Heart left ventricle (tissue), 16 donors: ENCODE results near the gene NXPH4. TPM values are rescaled to one million over a fixed set of nuclear protein-coding genes. Genes with fewer than 3 reads are reported as not detected.

ENCODE experiments used
- ATAC-seq, 4 donors: fragments of 200-7000 bp; cut with Tn5 transposase; one replicate each; pipeline ENCODE4 v1.9.1; 2020 to 2022; ENCODE audit warnings: moderate library complexity in 4 of 4, mild to moderate bottlenecking in 3 of 4, moderate number of reproducible peaks in 1 of 4
- DNase-seq, 5 donors: peaks; one replicate each; pipeline ENCODE4 v3.0.0-alpha.2; 2020
- H3K27ac ChIP-seq, 12 donors: fragments of 200-600 bp; sonication (generic) in 4 of 12; one replicate each; pipeline versions ENCODE4 v1.5.0 to v1.8.0; 2016 to 2022; ENCODE audit warnings: mild to moderate bottlenecking in 2 of 12
- H3K27me3 ChIP-seq, 9 donors: fragments of 200-600 bp; sonication (generic) in 2 of 9; one replicate each; pipeline versions ENCODE4 v1.5.1 to v1.8.0; 2016 to 2022; ENCODE audit warnings: mild to moderate bottlenecking in 3 of 9
- H3K36me3 ChIP-seq, 9 donors: fragments of 200-600 bp; sonication (generic) in 2 of 9; one replicate each; pipeline versions ENCODE4 v1.5.0 to v1.8.0; 2018 to 2022; ENCODE audit warnings: mild to moderate bottlenecking in 2 of 9
- H3K4me1 ChIP-seq, 12 donors: fragments of 200-600 bp; sonication (generic) in 4 of 12; one replicate each; pipeline versions ENCODE4 v1.5.0 to v1.8.0; 2016 to 2022; ENCODE audit warnings: mild to moderate bottlenecking in 3 of 12
- H3K4me3 ChIP-seq, 12 donors: fragments of 200-600 bp; sonication (generic) in 4 of 12; one replicate each; pipeline versions ENCODE4 v1.5.0 to v1.8.0; 2017 to 2022; ENCODE audit warnings: mild to moderate bottlenecking in 9 of 12, moderate library complexity in 4 of 12
- H3K9me3 ChIP-seq, 12 donors: fragments of 200-600 bp; sonication (generic) in 4 of 12; one replicate each; pipeline versions ENCODE4 v1.5.0 to v1.8.0; 2016 to 2022; ENCODE audit warnings: mild to moderate bottlenecking in 1 of 12
- POLR2A ChIP-seq, 2 donors: fragments of 450-650 bp; IDR thresholded peaks; one replicate each; pipeline ENCODE4 v1.6.1; 2017; ENCODE audit warnings: antibody characterized with exemption in 2 of 2, mild to moderate bottlenecking in 2 of 2, moderate library complexity in 2 of 2
- WGBS, 4 donors: extraction: QIAGEN DNeasy Blood & Tissue Kit in 2 of 4; methylation state at CpG; one replicate each; pipeline versions ENCODE4 v1.1.5 to v1.1.7; 2013 to 2018; 5-methylcytosine and 5-hydroxymethylcytosine counted together
- intact Hi-C, 10 donors: fragments of 100-400 bp; cut with DNase I; formaldehyde crosslinking; loops; one replicate each; pipeline versions ENCODE4 v1.11.1 to v1.14.2; 2022
- polyA plus RNA-seq, 2 donors: library from polyadenylated mRNA; stranded (reverse); fragments of 200-250 nt; gene quantifications; one replicate each; pipeline ENCODE4 v1.2.3, GENCODE V29; 2013
- total RNA-seq, 9 donors: library from RNA; depleted of rRNA in 2 of 9; stranded (reverse); fragments of >200 nt in 2 of 9; fragmentation: NEBNext Ultra II Directional in 3 of 9; extraction: Animal tissue kit (Norgen Biotek cat#: 25700) in 3 of 9; gene quantifications; one replicate each; pipeline versions ENCODE4 v1.1.0 to v1.2.4, GENCODE V29; 2016 to 2023
- TF ChIP-seq, protein P1 (sequence below), 12 donors: fragments of 200-600 bp; sonication (generic) in 4 of 12; IDR thresholded peaks; one replicate each; pipeline versions ENCODE4 v1.5.0 to v1.8.0; 2018 to 2022; ENCODE audit warnings: antibody characterized with exemption in 12 of 12, mild to moderate bottlenecking in 5 of 12
- donor health status: ischemic (EF 13 %, LVEDD 7.1; RV severe dilation, severe dysfunction).
- donor health status: healthy with polysubstance abuse.
- donor health status: DM: no; HTN: yes; CAD: no.
- donor health status: DM: no; HTN: no; CAD: no.
- donor health status: ischemic (EF 25% LVEDD 6.9; RV normal size, moderate dysfunction).
- donor health status: ischemic (EF 25% LVEDD 5.7; RV mildly dilated, moderate dysfunction).
- donor health status: healthy.
- donor health status: DM: yes; HTN: yes; CAD: no.
- donor health status: ischemic (EF 35%, LVEDD 5.7; RV mildly dilated, moderate dysfunction).
- donor health status: nonischemic (EF 11% LVEDD 7.7; RV severe dilation, severe dysfunction).
- donor health status: DM: yes; HTN: yes; CAD: no.
- donor health status: PGD.
- donor health status: ischemic (EF 29% LVEDD 5.4; RV normal size, mild dysfunction).
- donor health status: nonischemic (EF 23%, LVEDD 6.1; RV moderate dilation, normal function).

The NXPH4 gene
- total and polyA plus RNA-seq, 11 donors: 1.3 to 8.0 (median 3.0) TPM

DNA sequence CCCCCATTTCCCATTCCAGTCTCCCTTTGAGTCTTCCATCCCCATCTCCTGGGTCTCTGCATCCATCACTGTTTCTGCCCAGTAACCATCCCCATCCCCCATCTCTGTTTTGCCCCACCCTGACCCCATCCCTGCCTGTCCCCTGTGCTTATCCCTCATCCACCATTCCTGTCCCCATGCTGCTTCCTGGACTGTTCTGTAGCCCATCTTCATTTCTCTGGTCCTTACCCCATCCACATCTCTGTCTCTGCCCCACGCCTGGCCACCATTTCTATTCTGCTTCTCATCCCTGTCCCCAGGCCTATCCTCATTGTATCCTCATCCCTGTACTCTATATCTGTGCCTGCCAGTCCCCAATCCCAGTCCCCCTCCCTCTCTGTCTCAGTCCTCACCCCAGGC, 4.2 kb downstream of the NXPH4 start:
- DNase-seq (no peak), ATAC-seq (no peak)
- H3K4me3 ChIP-seq: no peak overlapping the region
- no peaks in the 10 kb centered on the region for H3K36me3 ChIP-seq
- H3K27me3 ChIP-seq: peaks cover 31 to 97% (median 86%) of the 10 kb centered on the region in 9 donors
- intact Hi-C loops: no loop called here
- no peak for TF ChIP-seq POLR2A (IDR thresholded peaks at IDR 0.05)
- TF ChIP-seq, protein P1, sequence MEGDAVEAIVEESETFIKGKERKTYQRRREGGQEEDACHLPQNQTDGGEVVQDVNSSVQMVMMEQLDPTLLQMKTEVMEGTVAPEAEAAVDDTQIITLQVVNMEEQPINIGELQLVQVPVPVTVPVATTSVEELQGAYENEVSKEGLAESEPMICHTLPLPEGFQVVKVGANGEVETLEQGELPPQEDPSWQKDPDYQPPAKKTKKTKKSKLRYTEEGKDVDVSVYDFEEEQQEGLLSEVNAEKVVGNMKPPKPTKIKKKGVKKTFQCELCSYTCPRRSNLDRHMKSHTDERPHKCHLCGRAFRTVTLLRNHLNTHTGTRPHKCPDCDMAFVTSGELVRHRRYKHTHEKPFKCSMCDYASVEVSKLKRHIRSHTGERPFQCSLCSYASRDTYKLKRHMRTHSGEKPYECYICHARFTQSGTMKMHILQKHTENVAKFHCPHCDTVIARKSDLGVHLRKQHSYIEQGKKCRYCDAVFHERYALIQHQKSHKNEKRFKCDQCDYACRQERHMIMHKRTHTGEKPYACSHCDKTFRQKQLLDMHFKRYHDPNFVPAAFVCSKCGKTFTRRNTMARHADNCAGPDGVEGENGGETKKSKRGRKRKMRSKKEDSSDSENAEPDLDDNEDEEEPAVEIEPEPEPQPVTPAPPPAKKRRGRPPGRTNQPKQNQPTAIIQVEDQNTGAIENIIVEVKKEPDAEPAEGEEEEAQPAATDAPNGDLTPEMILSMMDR (IDR thresholded peaks at IDR 0.05): no peak
- 48 to 67% (median 59%) methylated on average over 1 of the region's 1 CpG for WGBS, 4 donors
- no peak overlapping the region for H3K27ac ChIP-seq
- no peaks in the 10 kb centered on the region for H3K9me3 ChIP-seq
- H3K4me1 ChIP-seq: peaks cover 3 to 29% (median 16%) of the 10 kb centered on the region in 12 donors

DNA sequence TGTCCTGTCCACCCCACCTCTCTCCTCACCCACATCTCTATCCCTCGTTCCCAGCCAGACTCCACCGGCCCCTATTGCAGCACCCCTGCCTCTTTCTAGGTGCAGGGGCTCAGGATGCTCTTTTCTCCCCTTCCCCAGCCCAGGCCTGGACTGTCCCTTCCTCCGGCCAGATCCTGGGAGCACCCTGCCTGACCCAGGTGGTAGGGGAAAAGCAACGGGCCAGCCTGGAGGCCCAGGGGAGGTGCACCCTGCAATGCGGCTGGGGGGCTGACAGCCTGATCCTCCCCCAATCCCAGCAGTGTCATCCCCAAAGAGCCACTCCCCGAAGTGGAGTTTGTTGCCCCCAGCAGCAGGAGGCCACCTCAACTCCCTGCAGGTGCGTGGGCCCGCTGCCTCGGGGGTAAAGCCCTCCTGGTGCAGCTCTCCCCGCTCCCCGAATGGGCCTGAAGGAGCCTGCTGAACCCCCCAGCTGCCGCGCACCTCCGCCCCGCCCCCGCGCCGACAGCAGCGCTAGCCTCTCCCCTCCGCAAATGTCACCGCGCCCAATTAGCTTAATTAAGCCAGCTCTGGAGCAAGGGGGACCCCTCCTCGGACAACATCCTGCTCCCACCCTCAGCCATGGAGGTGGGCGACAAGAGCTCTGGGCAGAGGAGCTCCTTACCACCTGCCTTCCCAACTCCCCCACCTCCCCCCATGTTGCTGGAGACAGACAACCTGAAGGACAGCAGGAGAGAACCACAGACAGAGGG, 4.7 kb downstream of the NXPH4 start:
- TF ChIP-seq POLR2A (IDR thresholded peaks at IDR 0.05): no peak
- TF ChIP-seq, protein P1 (IDR thresholded peaks at IDR 0.05): no peak
- DNase-seq (no peak), ATAC-seq (no peak)
- peaks cover under 1 to 28% (median 10%) of the 10 kb centered on the region in 12 donors for H3K4me1 ChIP-seq
- WGBS, 4 donors: 19 to 41% (median 34%) methylated on average over 13 to 24 of the region's 24 CpGs
- intact Hi-C loops: no loop called here
- H3K9me3 ChIP-seq: no peaks in the 10 kb centered on the region
- H3K27me3 ChIP-seq: peaks cover 35 to 97% (median 86%) of the 10 kb centered on the region in 9 donors
- H3K4me3 ChIP-seq: no peak overlapping the region
- H3K27ac ChIP-seq: no peak overlapping the region
- no peaks in the 10 kb centered on the region for H3K36me3 ChIP-seq

DNA sequence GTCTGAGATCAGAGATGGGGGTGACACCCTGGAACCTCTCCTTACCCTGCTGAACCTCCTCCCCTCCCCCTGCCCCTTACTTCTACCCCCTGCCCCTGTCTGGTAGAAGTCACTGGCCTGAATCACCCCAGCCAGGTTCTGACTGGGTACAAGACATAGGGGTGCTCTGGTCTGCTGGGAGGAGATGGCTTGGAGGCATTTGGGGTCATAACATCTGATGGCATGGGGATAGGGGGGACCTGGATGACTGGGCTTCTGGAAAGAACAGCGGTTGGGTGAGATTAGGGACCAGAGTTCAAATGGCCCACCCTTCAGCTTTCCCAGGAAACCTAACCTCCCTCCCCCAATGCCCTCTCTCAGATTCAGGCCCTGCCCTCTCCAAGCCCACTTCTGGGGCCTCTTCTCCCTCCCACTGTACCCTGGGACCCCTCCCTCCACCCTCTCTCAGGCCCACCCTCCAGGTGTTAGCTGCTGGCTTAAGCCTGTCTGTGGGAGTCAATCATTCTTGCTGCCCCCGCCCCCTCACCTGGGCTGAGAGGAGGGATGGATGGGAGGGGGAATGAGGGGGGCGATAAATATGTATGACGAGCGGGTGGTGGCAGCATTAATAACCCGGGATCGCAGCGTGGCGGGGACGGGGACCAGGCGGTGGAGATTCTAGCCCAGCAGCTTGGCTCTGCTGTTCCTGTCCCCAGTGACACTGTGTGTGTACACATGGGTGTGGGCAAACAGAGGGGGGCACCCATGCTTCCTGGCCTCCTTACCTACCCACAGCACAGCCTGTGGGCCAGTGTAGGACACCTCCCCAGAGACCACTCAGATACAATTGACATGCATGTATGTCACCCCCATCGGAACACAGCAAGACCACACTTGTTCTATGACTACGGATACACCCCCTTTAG, 5.9 kb downstream of the NXPH4 start:
- Histone ChIP-seq H3K36me3 (no peaks in the 10 kb centered on the region), H3K4me3 (no peak overlapping the region), H3K27ac (no peak overlapping the region), H3K9me3 (no peaks in the 10 kb centered on the region), H3K4me1 (peaks cover 0 to 29% (median 7%) of the 10 kb centered on the region in 12 donors), H3K27me3 (peaks cover 34 to 97% (median 88%) of the 10 kb centered on the region in 9 donors)
- no peak for TF ChIP-seq POLR2A (IDR thresholded peaks at IDR 0.05)
- TF ChIP-seq, protein P1 (IDR thresholded peaks at IDR 0.05): no peak
- 40 to 61% (median 55%) methylated on average over 13 of the region's 13 CpGs for WGBS, 4 donors
- DNase-seq (no peak), ATAC-seq (no peak)
- intact Hi-C loops: no loop called here
